Effector memory CD8-positive, alpha-beta T cell (primary cell): ENCODE results near the gene MEGF10.

Experiments used
- ATAC-seq: fragments of 150-1000 bp; cut with Tn5 transposase; replicated peaks from 2 replicates; pipeline ENCODE4 v1.10.0; 2021; ENCODE audit warnings: mild to moderate bottlenecking, moderate library complexity
- DNase-seq, 3 experiments: peaks; one replicate each; pipeline ENCODE4 v3.0.0; 2021
- H3K27ac Mint-ChIP-seq, 2 donors: one replicate each; pipeline ENCODE4 v1.8.0; 2022; ENCODE audit warnings: mild to moderate bottlenecking in 2 of 2, mixed read lengths in 2 of 2, moderate library complexity in 2 of 2
- H3K27me3 Mint-ChIP-seq, 2 donors: one replicate each; pipeline ENCODE4 v1.8.0; 2022; ENCODE audit warnings: mixed read lengths in 2 of 2
- H3K36me3 Mint-ChIP-seq: one replicate; pipeline ENCODE4 v1.8.0; 2022; ENCODE audit warnings: mild to moderate bottlenecking, moderate library complexity, mixed read lengths; ENCODE audit not compliant: insufficient read depth
- H3K4me1 Mint-ChIP-seq, 2 donors: one replicate each; pipeline ENCODE4 v1.8.0; 2022; ENCODE audit warnings: low read depth in 2 of 2, mixed read lengths in 2 of 2
- H3K4me3 Mint-ChIP-seq, 2 donors: one replicate each; pipeline ENCODE4 v1.8.0; 2022; ENCODE audit warnings: mild to moderate bottlenecking in 2 of 2, mixed read lengths in 2 of 2, moderate library complexity in 2 of 2
- H3K9me3 Mint-ChIP-seq, 2 donors: one replicate each; pipeline ENCODE4 v1.8.0; 2022; ENCODE audit warnings: mixed read lengths in 2 of 2

Gene MEGF10

GRCh38 chr5:127435821-127436220 is 145.2 kb downstream of the MEGF10 start:
- H3K36me3 Mint-ChIP-seq = no peaks in the 10 kb centered on the region
- no peak overlapping the region for H3K27ac Mint-ChIP-seq
- H3K27me3 Mint-ChIP-seq = peaks cover 7 to 26% of the 10 kb centered on the region in 2 donors
- H3K4me1 Mint-ChIP-seq = no peaks in the 10 kb centered on the region
- H3K4me3 Mint-ChIP-seq = no peak overlapping the region
- no peak for DNase-seq
- no peak for ATAC-seq
- H3K9me3 Mint-ChIP-seq = no peaks in the 10 kb centered on the region

- Mint-ChIP-seq H3K36me3 (no peaks in the 10 kb centered on the region), H3K4me1 (no peaks in the 10 kb centered on the region), H3K27me3 (peaks cover 24 to 40% of the 10 kb centered on the region in 2 donors), H3K9me3 (no peaks in the 10 kb centered on the region), H3K4me3 (no peak overlapping the region), H3K27ac (no peak overlapping the region)
- ATAC-seq (no peak), DNase-seq (no peak)
These were observed 149.0 kb downstream of the MEGF10 start for GRCh38 chr5:127439644-127440043.

- DNase-seq (no peak), ATAC-seq (no peak)
- Mint-ChIP-seq H3K4me1 (no peaks in the 10 kb centered on the region), H3K4me3 (no peak overlapping the region), H3K9me3 (no peaks in the 10 kb centered on the region), H3K27me3 (peaks cover 24 to 49% of the 10 kb centered on the region in 2 donors), H3K36me3 (no peaks in the 10 kb centered on the region), H3K27ac (no peak overlapping the region)
These were observed 150.2 kb downstream of the MEGF10 start for GRCh38 chr5:127440831-127441230.

GRCh38 chr5:127441799-127442484 is 151.3 kb downstream of the MEGF10 start:
- H3K27me3 Mint-ChIP-seq = peaks cover 24 to 49% of the 10 kb centered on the region in 2 donors
- H3K36me3 Mint-ChIP-seq = no peaks in the 10 kb centered on the region
- DNase-seq (no peak), ATAC-seq (no peak)
- H3K4me3 Mint-ChIP-seq = no peak overlapping the region
- no peaks in the 10 kb centered on the region for H3K4me1 Mint-ChIP-seq
- H3K9me3 Mint-ChIP-seq = no peaks in the 10 kb centered on the region
- no peak overlapping the region for H3K27ac Mint-ChIP-seq

- DNase-seq = no peak
- Mint-ChIP-seq H3K36me3 (no peaks in the 10 kb centered on the region), H3K4me1 (no peaks in the 10 kb centered on the region), H3K27ac (no peak overlapping the region), H3K27me3 (peaks cover 29 to 48% of the 10 kb centered on the region in 2 donors), H3K9me3 (no peaks in the 10 kb centered on the region), H3K4me3 (no peak overlapping the region)
- ATAC-seq = no peak
These were observed 153.6 kb downstream of the MEGF10 start for GRCh38 chr5:127444171-127444570.

- Mint-ChIP-seq H3K36me3 (no peaks in the 10 kb centered on the region), H3K4me3 (no peak overlapping the region), H3K27me3 (peaks cover 22 to 45% of the 10 kb centered on the region in 2 donors), H3K27ac (no peak overlapping the region), H3K4me1 (no peaks in the 10 kb centered on the region), H3K9me3 (no peaks in the 10 kb centered on the region)
- ATAC-seq (no peak), DNase-seq (no peak)
These were observed 154.7 kb downstream of the MEGF10 start for GRCh38 chr5:127445328-127445727.

- Mint-ChIP-seq H3K9me3 (no peaks in the 10 kb centered on the region), H3K4me1 (no peaks in the 10 kb centered on the region), H3K4me3 (no peak overlapping the region), H3K27me3 (peaks cover 22 to 35% of the 10 kb centered on the region in 2 donors), H3K36me3 (no peaks in the 10 kb centered on the region), H3K27ac (no peak overlapping the region)
- ATAC-seq = no peak
- DNase-seq = no peak
These were observed 156.0 kb downstream of the MEGF10 start for GRCh38 chr5:127446626-127447025.

GRCh38 chr5:127447827-127448226 is 157.2 kb downstream of the MEGF10 start:
- Mint-ChIP-seq H3K4me3 (no peak overlapping the region), H3K27ac (no peak overlapping the region), H3K36me3 (no peaks in the 10 kb centered on the region), H3K27me3 (peaks cover 15 to 38% of the 10 kb centered on the region in 2 donors), H3K4me1 (no peaks in the 10 kb centered on the region), H3K9me3 (no peaks in the 10 kb centered on the region)
- no peak for DNase-seq
- ATAC-seq = no peak

- no peak for ATAC-seq
These were observed 159.4 kb downstream of the MEGF10 start for GRCh38 chr5:127450046-127450445.

GRCh38 chr5:127451096-127451495 is 160.5 kb downstream of the MEGF10 start:
- Mint-ChIP-seq H3K4me3 (no peak overlapping the region), H3K36me3 (no peaks in the 10 kb centered on the region), H3K27ac (no peak overlapping the region), H3K4me1 (no peaks in the 10 kb centered on the region), H3K9me3 (no peaks in the 10 kb centered on the region), H3K27me3 (peaks cover 20 to 46% of the 10 kb centered on the region in 2 donors)
- no peak for DNase-seq
- ATAC-seq = no peak

More at GRCh38 chr5:127450046-127450445, 159.4 kb downstream of the MEGF10 start:
- H3K27me3 Mint-ChIP-seq = peaks cover 20 to 53% of the 10 kb centered on the region in 2 donors
- no peaks in the 10 kb centered on the region for H3K4me1 Mint-ChIP-seq
- H3K36me3 Mint-ChIP-seq = no peaks in the 10 kb centered on the region
- no peak overlapping the region for H3K27ac Mint-ChIP-seq
- no peak for DNase-seq
- H3K9me3 Mint-ChIP-seq = no peaks in the 10 kb centered on the region
- H3K4me3 Mint-ChIP-seq = no peak overlapping the region

- no peaks in the 10 kb centered on the region for H3K9me3 Mint-ChIP-seq
- no peak overlapping the region for H3K27ac Mint-ChIP-seq
- H3K4me1 Mint-ChIP-seq = no peaks in the 10 kb centered on the region
- peaks cover 20 to 46% of the 10 kb centered on the region in 2 donors for H3K27me3 Mint-ChIP-seq
- H3K4me3 Mint-ChIP-seq = no peak overlapping the region
- no peak for ATAC-seq
- H3K36me3 Mint-ChIP-seq = no peaks in the 10 kb centered on the region
- no peak for DNase-seq
These were observed 162.0 kb downstream of the MEGF10 start for GRCh38 chr5:127452626-127453025.

GRCh38 chr5:127471211-127471610 is 180.6 kb downstream of the MEGF10 start:
- Mint-ChIP-seq H3K4me1 (no peaks in the 10 kb centered on the region), H3K27me3 (peaks cover 30 to 34% of the 10 kb centered on the region in 2 donors), H3K4me3 (no peak overlapping the region), H3K9me3 (no peaks in the 10 kb centered on the region), H3K27ac (no peak overlapping the region), H3K36me3 (no peaks in the 10 kb centered on the region)
- ATAC-seq (no peak), DNase-seq (no peak)

- Mint-ChIP-seq H3K4me3 (no peak overlapping the region), H3K36me3 (no peaks in the 10 kb centered on the region), H3K27me3 (peaks cover 25 to 26% of the 10 kb centered on the region in 2 donors), H3K4me1 (no peaks in the 10 kb centered on the region), H3K9me3 (no peaks in the 10 kb centered on the region), H3K27ac (no peak overlapping the region)
- ATAC-seq = no peak
- no peak for DNase-seq
These were observed 182.1 kb downstream of the MEGF10 start for GRCh38 chr5:127472700-127473099.

- no peaks in the 10 kb centered on the region for H3K36me3 Mint-ChIP-seq
- no peak overlapping the region for H3K27ac Mint-ChIP-seq
These were observed 195.9 kb downstream of the MEGF10 start for GRCh38 chr5:127486471-127486870.

More at GRCh38 chr5:127486471-127486870, 195.9 kb downstream of the MEGF10 start:
- H3K27me3 Mint-ChIP-seq = peaks cover 19 to 20% of the 10 kb centered on the region in 2 donors
- H3K4me3 Mint-ChIP-seq = no peak overlapping the region
- DNase-seq = no peak
- ATAC-seq = no peak
- no peaks in the 10 kb centered on the region for H3K4me1 Mint-ChIP-seq
- no peaks in the 10 kb centered on the region for H3K9me3 Mint-ChIP-seq
